ENCODE measurements around the gene R3HCC1L.

The R3HCC1L gene

DNA sequence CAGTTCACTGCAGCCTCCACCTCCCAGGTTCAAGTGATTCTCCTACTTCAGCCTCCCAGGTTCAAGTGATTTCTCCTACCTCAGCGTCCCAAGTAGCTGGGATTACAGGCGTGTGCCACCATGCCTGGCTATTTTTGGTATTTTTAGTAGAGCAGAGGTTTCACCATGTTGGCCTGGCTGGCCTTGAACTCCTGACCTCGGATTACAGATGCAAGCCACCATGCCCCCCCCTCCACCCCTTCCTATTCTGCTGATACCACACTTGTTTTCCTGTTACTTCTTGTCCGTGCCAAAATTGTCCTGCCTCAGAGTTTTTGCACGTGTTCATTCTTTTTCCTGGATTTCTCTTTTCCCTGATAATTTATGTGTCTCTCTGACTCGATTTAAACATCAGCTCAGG is 62.5 kb downstream of the R3HCC1L start:
- DNase-seq (ENCODE audit: low read depth): no peak
- no peak overlapping the region for H3K4me3 ChIP-seq (ENCODE audit: low read length)
- TF ChIP-seq CTCF (conservative IDR thresholded peaks at IDR 0.05; ENCODE audit: low read depth, low read length): no peak

- DNase-seq (ENCODE audit: low read depth): no peak
- no peak overlapping the region for H3K4me3 ChIP-seq (ENCODE audit: low read length)
- no peak for TF ChIP-seq CTCF (conservative IDR thresholded peaks at IDR 0.05; ENCODE audit: low read depth, low read length)
Measured at GRCh38 chr10:98201760-98202159, 67.3 kb downstream of the R3HCC1L start.

GRCh38 chr10:98202378-98202777 is 67.9 kb downstream of the R3HCC1L start:
- no peak for DNase-seq (ENCODE audit: low read depth)
- no peak for TF ChIP-seq CTCF (conservative IDR thresholded peaks at IDR 0.05; ENCODE audit: low read depth, low read length)
- no peak overlapping the region for H3K4me3 ChIP-seq (ENCODE audit: low read length)

- TF ChIP-seq CTCF (conservative IDR thresholded peaks at IDR 0.05; ENCODE audit: low read depth, low read length): no peak
- no peak for DNase-seq (ENCODE audit: low read depth)
- H3K4me3 ChIP-seq (ENCODE audit: low read length): no peak overlapping the region
Measured at GRCh38 chr10:98205351-98205750, 70.9 kb downstream of the R3HCC1L start.

DNA sequence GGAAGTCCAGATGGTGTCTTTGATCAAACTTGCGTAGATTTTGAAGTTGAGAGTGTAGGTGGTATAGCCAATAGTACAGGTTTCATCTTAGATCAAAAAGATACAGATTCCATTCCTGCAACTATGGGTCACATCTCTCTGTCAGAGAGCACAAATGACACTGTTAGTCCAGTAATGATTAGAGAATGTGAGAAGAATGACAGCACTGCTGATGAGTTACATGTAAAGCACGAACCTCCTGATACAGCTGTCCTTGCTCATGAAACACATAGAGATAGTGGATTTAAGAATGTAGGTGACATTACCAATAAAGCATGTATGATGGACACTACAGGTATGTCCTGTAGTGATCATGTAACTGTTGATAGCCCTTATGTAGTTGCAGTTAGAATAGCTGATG is 74.5 kb downstream of the R3HCC1L start:
- H3K4me3 ChIP-seq (ENCODE audit: low read length): no peak overlapping the region
- no peak for TF ChIP-seq CTCF (conservative IDR thresholded peaks at IDR 0.05; ENCODE audit: low read depth, low read length)
- DNase-seq (ENCODE audit: low read depth): no peak

GRCh38 chr10:98209441-98209840 is 75.0 kb downstream of the R3HCC1L start:
- no peak for DNase-seq (ENCODE audit: low read depth)
- no peak overlapping the region for H3K4me3 ChIP-seq (ENCODE audit: low read length)
- no peak for TF ChIP-seq CTCF (conservative IDR thresholded peaks at IDR 0.05; ENCODE audit: low read depth, low read length)

GRCh38 chr10:98212196-98212595 is 77.7 kb downstream of the R3HCC1L start:
- H3K4me3 ChIP-seq (ENCODE audit: low read length): no peak overlapping the region
- no peak for DNase-seq (ENCODE audit: low read depth)
- TF ChIP-seq CTCF (conservative IDR thresholded peaks at IDR 0.05; ENCODE audit: low read depth, low read length): no peak

Measured in retinal pigment epithelial cell (primary cell).